ENCODE results near the gene CD101. TPM values are rescaled to one million over a fixed set of nuclear protein-coding genes. Genes with fewer than 3 reads are reported as not detected.

The CD101 gene
- total RNA-seq, 2 experiments from 2014 or later, result 2.5 to 3.2 TPM

DNA sequence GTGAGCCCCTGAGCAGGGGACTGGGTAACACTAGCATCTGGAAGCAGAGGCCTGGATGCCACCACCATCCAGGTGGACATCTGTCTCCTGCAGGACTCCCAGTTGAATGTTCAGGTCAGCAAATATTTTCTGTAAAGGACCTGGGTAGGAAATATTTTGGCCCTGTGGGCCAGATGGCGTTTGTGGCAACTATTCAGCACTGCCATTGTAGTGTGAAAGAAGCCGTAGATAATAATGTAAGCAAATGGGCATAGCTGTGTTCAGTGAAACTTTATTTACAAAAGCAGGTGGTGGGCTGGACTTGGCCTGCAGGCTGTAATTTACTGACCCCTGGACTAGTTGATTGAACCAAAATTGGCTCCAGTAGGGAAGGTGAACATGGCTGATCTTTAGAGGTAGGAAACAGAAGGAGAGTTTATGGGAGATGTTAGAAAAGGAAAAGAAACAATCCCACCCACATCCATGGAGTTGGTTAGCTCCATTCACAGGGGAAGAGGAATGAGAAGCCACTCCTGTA lies 20.0 kb upstream of the CD101 start:
- ChIA-PET POLR2A (no interaction called here), CTCF (interaction anchor here (0.9 to 1.2 kb wide), 2 partner anchors 19 to 82 kb away, joined by 3 read pairs; no protein-coding TSS in a partner anchor)
- no peak for ATAC-seq
- Mint-ChIP-seq H3K4me3 (no peak overlapping the region), H3K27me3 (no peaks in the 10 kb centered on the region), H3K9me3 (no peaks in the 10 kb centered on the region), H3K4me1 (ENCODE audit: low read depth) (peaks cover 15% of the 10 kb centered on the region), H3K27ac (no peak overlapping the region), H3K36me3 (ENCODE audit: low read depth) (no peaks in the 10 kb centered on the region)
- intact Hi-C loops (cut with micrococcal nuclease), result no loop called here
- no peak for DNase-seq
- TF ChIP-seq, protein P1, sequence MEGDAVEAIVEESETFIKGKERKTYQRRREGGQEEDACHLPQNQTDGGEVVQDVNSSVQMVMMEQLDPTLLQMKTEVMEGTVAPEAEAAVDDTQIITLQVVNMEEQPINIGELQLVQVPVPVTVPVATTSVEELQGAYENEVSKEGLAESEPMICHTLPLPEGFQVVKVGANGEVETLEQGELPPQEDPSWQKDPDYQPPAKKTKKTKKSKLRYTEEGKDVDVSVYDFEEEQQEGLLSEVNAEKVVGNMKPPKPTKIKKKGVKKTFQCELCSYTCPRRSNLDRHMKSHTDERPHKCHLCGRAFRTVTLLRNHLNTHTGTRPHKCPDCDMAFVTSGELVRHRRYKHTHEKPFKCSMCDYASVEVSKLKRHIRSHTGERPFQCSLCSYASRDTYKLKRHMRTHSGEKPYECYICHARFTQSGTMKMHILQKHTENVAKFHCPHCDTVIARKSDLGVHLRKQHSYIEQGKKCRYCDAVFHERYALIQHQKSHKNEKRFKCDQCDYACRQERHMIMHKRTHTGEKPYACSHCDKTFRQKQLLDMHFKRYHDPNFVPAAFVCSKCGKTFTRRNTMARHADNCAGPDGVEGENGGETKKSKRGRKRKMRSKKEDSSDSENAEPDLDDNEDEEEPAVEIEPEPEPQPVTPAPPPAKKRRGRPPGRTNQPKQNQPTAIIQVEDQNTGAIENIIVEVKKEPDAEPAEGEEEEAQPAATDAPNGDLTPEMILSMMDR (IDR thresholded peaks at IDR 0.05), result no peak

DNA sequence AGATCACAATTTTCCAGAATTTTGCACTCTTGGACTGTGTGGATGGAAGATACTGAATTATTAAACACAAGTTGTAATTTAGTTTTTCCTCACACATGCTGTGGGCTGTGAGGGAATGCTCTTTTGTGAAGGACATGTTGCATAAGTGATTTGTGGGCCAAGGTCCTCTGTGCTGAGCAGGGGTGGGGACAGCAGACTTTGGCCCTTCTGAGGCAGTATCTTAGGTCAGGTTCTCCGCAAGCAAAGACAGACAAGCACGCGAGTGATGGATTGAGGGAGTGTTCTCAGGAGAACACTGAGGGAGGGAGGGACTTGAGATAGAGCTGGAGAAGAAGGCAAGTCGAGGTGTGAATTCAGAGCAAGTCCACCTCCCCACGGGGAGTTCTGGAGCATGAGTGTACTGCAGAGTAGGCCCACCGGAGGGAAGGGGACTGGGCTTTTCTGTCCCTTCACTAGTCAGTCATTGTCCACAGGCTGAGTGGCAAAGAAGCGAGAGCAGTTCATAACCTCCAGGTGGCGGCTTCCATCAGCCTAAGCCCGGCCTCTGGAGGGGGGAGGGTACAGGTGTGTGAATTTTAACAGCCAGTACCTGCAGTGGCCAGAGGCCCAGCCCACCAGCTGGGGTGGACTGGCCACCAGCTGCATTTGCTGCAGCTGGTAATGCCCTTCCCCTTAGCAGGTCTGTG lies 19.1 kb upstream of the CD101 start:
- TF ChIP-seq, protein P1 (IDR thresholded peaks at IDR 0.05), result no peak
- Mint-ChIP-seq H3K4me3 (no peak overlapping the region), H3K27me3 (no peaks in the 10 kb centered on the region), H3K9me3 (peaks cover 1% of the 10 kb centered on the region), H3K27ac (no peak overlapping the region), H3K36me3 (ENCODE audit: low read depth) (no peaks in the 10 kb centered on the region), H3K4me1 (ENCODE audit: low read depth) (peaks cover 24% of the 10 kb centered on the region)
- intact Hi-C loops (cut with micrococcal nuclease), result no loop called here
- DNase-seq (no peak), ATAC-seq (no peak)
- ChIA-PET CTCF (interaction anchor here (1.2 kb wide), 1 partner anchor 20 kb away, joined by 3 read pairs; no protein-coding TSS in a partner anchor), POLR2A (no interaction called here)

DNA sequence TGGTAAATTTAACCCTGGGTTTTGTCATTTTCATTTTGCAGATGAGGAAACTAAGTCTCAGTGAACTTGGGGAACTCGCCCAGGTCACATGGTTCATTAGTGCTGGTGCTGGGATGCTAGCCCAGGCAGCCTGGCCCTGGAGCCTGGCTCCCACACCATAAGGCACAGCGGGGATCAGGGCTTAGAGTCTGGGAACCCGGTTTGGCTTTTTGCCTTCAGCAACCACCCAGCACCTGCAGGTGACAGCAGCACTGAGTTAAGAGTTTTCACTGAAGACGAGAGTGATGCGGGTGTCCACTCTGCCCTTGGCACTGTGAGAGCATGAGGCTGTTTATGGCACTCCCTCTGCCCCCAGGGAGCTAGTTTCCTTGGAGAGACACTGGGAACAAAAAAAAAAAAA lies 18.4 kb upstream of the CD101 start:
- intact Hi-C loops (cut with micrococcal nuclease), result no loop called here
- H3K4me1 Mint-ChIP-seq (ENCODE audit: low read depth), result peaks cover 29% of the 10 kb centered on the region
- no peaks in the 10 kb centered on the region for H3K36me3 Mint-ChIP-seq (ENCODE audit: low read depth)
- ATAC-seq (no peak), DNase-seq (no peak)
- no peak overlapping the region for H3K27ac Mint-ChIP-seq
- TF ChIP-seq, protein P1 (IDR thresholded peaks at IDR 0.05), result no peak
- peaks cover 2% of the 10 kb centered on the region for H3K9me3 Mint-ChIP-seq
- no peaks in the 10 kb centered on the region for H3K27me3 Mint-ChIP-seq
- no peak overlapping the region for H3K4me3 Mint-ChIP-seq
- ChIA-PET CTCF (interaction anchor here (0.8 to 1.9 kb wide), 3 partner anchors 21 to 260 kb away, joined by 3 to 4 read pairs (median 3); no protein-coding TSS in a partner anchor), POLR2A (no interaction called here)

DNA sequence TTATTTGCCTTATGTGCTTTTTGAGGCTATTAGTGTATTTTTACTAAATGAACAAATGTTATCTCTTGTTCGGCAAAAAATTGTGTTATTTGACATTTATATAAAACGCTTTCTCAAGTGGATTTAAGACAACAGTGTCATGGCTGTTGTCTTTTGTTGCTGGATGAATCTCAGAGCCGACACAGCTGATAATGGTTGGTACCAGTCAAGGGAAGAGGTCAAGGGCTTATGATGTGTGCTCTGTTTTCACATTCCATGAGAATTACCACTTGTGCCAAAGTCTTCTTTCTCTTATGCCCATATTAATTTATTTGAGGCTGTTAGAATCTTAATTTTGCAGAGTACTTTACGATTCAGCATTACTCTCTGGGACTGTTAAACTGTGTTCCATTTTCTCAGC lies 17.9 kb upstream of the CD101 start:
- POLR2A ChIA-PET, result interaction anchor here (0.6 kb wide), 2 partner anchors 130 to 220 kb away, joined by 3 read pairs; no protein-coding TSS in a partner anchor
- peaks cover 34% of the 10 kb centered on the region for H3K4me1 Mint-ChIP-seq (ENCODE audit: low read depth)
- ATAC-seq (no peak), DNase-seq (no peak)
- TF ChIP-seq, protein P1 (IDR thresholded peaks at IDR 0.05), result no peak
- H3K27ac Mint-ChIP-seq, result no peak overlapping the region
- H3K36me3 Mint-ChIP-seq (ENCODE audit: low read depth), result peaks cover 5% of the 10 kb centered on the region
- intact Hi-C loops (cut with micrococcal nuclease), result no loop called here
- H3K4me3 Mint-ChIP-seq, result no peak overlapping the region
- CTCF ChIA-PET, result interaction anchor here (0.7 to 1.9 kb wide), 3 partner anchors 26 to 261 kb away, joined by 3 to 4 read pairs (median 3); no protein-coding TSS in a partner anchor
- peaks cover 2% of the 10 kb centered on the region for H3K9me3 Mint-ChIP-seq
- no peaks in the 10 kb centered on the region for H3K27me3 Mint-ChIP-seq
